Measurements from ENCODE around the gene RMND1. TPM values are rescaled to one million over a fixed set of nuclear protein-coding genes. Genes with fewer than 3 reads are reported as not detected.
A peak's percentile ranks its signal among the peaks of the same experiment; 100 is the strongest.

RMND1 gene
- total and polyA plus RNA-seq, 2 of the 13 experiments (the other 11 are each of a cell fraction or from before 2014, with no cell fraction given): 34.0 to 72.5 TPM

- TF ChIP-seq TFDP1 (CRISPR knock-in tag; IDR thresholded peaks at IDR 0.05; ENCODE audit: borderline replicate concordance) (peak; percentile 99), KLF11 (CRISPR knock-in tag; IDR thresholded peaks at IDR 0.05) (peak; percentile 92), ZMAT5 (CRISPR knock-in tag; IDR thresholded peaks at IDR 0.05; ENCODE audit: borderline replicate concordance, low read depth) (no peak), ATF1 (CRISPR knock-in tag; IDR thresholded peaks at IDR 0.05) (peak; percentile 81), DNMT1 (CRISPR knock-in tag; IDR thresholded peaks at IDR 0.05) (no peak), ZBED4 (CRISPR knock-in tag; IDR thresholded peaks at IDR 0.05; ENCODE audit: borderline replicate concordance) (peak; percentile 89), SNAI1 (CRISPR knock-in tag; IDR thresholded peaks at IDR 0.05; ENCODE audit: borderline replicate concordance) (peak; percentile 95), FOXK2 (IDR thresholded peaks at IDR 0.05) (peak; percentile 78), IKZF4 (CRISPR knock-in tag; IDR thresholded peaks at IDR 0.05; ENCODE audit: borderline replicate concordance, low read depth, not compliant biosample characterization) (no peak), ZNF329 (CRISPR knock-in tag; IDR thresholded peaks at IDR 0.05; ENCODE audit: low read depth) (peak; percentile 83; the same call in 1 of the 2 replicates), CTCF (CRISPR knock-in tag; IDR thresholded peaks at IDR 0.05) (peak; percentile 22), KDM3A (CRISPR knock-in tag; IDR thresholded peaks at IDR 0.05; ENCODE audit: low read depth) (peak; percentile 98), NRL (CRISPR knock-in tag; IDR thresholded peaks at IDR 0.05; ENCODE audit: borderline replicate concordance) (peak; percentile 67), YEATS4 (CRISPR knock-in tag; IDR thresholded peaks at IDR 0.05; ENCODE audit: borderline replicate concordance) (peak; percentile 96)
- TF ChIP-seq, protein P1, sequence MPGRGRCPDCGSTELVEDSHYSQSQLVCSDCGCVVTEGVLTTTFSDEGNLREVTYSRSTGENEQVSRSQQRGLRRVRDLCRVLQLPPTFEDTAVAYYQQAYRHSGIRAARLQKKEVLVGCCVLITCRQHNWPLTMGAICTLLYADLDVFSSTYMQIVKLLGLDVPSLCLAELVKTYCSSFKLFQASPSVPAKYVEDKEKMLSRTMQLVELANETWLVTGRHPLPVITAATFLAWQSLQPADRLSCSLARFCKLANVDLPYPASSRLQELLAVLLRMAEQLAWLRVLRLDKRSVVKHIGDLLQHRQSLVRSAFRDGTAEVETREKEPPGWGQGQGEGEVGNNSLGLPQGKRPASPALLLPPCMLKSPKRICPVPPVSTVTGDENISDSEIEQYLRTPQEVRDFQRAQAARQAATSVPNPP (CRISPR knock-in tag; IDR thresholded peaks at IDR 0.05): peak; percentile 95
Observed at GRCh38 chr6:151451950-151452749, at the start of gene RMND1 (continued).

All from HepG2 (cell line).